GM18511 (cell line): ENCODE measurements around the gene ARL4A.

ENCODE experiments used
- ATAC-seq: cut with Tn5 transposase; IDR thresholded peaks from one replicate; pipeline ENCODE4 v1.9.1; 2021; ENCODE audit warnings: mild to moderate bottlenecking, moderate library complexity; ENCODE audit not compliant: unreplicated experiment

The ARL4A gene

DNA sequence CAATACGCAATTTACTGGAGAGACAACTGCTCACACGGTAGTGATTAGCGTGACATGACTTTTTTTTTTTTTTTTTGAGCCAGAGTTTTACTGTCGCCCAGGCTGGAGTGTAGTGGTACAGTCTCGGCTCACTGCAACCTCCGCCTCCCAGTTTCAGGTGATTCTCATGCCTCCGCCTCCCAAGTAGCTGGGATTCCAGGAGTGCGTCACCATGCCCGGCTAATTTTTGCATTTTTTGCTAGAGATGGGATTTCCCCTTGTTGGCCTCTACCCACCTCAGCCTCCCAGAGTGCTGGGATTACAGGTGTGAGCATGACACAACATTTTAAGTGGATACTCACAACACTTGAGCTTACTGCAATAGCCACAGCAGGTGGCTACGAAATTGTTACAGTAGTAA is 11.9 kb downstream of the ARL4A start:
- no peak for ATAC-seq

- ATAC-seq, result no peak
Measured at GRCh38 chr7:12701433-12701832, 14.0 kb downstream of the ARL4A start.

DNA sequence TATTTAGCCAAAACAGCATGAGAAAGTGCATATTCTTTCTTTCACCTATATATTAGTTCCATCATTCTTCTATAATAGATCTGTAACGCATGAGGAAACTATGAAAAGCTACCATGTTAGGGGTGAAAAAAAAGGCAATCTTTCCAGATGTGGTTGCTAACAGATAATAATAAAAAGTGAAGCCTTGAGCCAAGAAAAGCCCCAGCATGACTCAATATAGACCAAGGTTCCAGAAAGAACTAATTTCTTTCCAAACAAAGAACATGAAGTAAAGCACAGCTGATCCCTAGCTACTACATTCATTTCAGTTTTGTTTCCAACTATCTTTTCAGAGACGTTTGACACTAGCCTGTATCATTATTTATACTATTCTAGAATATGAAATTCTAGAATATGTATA is 16.4 kb downstream of the ARL4A start:
- ATAC-seq, result no peak

- no peak for ATAC-seq
Measured at GRCh38 chr7:12705878-12706277, 18.4 kb downstream of the ARL4A start.

DNA sequence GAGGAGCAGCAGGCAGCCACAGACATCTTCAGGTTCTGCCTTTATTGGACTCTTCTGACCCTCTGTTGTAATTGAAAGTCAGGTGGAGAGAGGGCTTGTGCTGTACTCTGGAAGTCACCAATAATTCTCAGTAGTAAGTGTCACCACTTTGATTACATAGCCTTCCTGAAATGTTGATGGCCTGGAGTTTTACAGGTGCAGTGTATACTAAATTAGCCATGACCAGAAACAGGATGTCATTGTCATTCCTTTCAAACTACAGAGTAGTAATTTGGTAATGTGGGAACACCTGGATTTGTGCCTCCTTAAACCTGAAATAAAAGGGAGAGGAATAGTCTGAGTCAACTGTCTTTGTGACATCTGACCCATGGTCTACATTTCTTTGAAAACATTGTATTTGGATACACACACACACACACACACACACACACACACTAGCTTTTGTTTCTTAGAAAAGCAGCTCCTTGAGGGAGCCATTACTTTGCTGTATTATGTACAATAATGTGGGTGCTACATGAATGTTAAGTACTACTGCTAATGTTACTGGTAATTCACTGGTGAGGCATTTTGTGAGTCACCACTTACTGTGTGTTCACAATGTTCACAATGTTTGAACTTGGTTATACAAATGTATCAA is 19.6 kb downstream of the ARL4A start:
- no peak for ATAC-seq

- ATAC-seq, result no peak
Measured at GRCh38 chr7:12708314-12708713, 20.9 kb downstream of the ARL4A start.

- no peak for ATAC-seq
Measured at GRCh38 chr7:12709726-12710502, 22.5 kb downstream of the ARL4A start.

GRCh38 chr7:12711124-12711523 is 23.7 kb downstream of the ARL4A start:
- no peak for ATAC-seq

GRCh38 chr7:12712236-12712635 is 24.8 kb downstream of the ARL4A start:
- no peak for ATAC-seq

DNA sequence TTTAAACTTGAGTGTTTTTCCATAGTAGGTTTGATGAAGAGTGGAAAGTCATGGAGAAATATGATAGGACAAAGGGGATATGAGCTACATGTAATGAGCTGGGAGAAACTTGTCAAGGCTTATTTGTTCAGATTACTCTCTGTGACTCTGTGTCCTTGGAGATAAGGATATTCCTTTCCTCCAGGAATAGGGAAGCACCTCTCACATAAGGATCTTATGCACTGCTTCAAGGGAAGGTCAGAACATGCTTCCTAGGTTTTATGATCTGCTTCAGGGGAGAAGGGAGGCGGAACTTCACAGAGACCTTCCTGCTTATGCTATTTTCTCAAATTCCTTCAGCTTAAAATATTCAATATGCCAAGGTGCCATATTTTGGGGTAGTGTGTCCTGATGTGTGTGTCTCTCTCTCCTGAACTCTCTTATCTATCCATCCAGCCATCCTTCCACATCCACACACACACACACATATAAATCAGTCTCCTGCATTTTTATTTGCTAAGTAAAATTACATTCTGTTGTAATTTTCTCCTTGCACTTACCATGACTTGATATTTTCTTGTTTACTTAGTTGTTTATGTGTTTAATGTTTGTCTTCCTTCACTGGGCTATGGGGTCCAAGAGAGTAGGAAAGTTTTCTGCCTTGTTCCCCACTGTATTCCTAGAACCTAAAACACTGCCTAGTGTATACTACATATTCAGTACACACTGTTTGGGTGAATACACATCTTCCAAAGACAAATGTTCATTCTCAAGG is 26.4 kb downstream of the ARL4A start:
- ATAC-seq, result no peak

- ATAC-seq, result no peak
Measured at GRCh38 chr7:12714379-12714737, 26.9 kb downstream of the ARL4A start.

GRCh38 chr7:12715372-12716133 is 28.1 kb downstream of the ARL4A start:
- peak; percentile 41 for ATAC-seq

- no peak for ATAC-seq
Measured at GRCh38 chr7:12716134-12716681, 28.8 kb downstream of the ARL4A start.

- ATAC-seq, result no peak
Measured at GRCh38 chr7:12716722-12717121, 29.3 kb downstream of the ARL4A start.

- no peak for ATAC-seq
Measured at GRCh38 chr7:12719141-12719919, 31.9 kb downstream of the ARL4A start.

DNA sequence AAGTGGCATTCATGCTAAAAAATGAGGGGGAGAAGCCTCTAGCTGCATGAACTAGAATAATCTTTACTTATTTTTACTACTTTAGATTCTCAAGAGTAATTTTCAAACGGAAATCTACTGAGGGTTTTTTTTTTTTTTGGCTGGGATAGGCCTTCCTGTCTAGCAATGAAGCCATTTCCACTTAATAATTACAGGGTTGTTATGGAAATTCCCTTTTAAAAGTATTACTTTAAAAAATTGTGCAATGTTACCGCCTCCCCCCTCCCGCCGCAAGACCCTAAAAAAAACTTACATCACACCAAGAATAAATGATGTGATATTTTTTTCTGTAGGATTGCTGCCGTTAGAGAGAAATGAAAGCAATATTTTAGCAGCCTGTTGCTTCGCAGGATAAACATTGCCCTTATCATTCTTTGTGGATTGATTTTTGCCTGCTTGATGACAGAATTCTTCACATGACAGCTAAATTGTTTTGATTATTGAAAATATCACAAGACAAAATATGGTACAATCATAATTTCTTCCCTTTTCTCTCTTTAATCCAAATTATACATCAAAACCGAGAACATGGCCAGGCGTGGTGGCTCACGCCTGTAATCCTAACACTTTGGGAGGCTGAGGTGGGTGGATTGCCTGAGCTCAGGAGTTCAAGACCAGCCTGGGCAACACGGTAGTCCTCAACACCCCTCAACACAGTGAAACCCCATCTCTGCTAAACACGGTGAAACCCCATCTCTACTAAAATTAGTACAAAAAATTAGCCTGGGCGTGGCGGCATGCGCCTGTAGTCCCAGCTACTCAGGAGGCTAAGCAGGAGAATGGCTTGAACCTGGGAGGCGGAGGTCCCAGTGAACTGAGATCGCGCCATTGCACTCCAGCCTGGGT is 32.8 kb downstream of the ARL4A start:
- no peak for ATAC-seq

DNA sequence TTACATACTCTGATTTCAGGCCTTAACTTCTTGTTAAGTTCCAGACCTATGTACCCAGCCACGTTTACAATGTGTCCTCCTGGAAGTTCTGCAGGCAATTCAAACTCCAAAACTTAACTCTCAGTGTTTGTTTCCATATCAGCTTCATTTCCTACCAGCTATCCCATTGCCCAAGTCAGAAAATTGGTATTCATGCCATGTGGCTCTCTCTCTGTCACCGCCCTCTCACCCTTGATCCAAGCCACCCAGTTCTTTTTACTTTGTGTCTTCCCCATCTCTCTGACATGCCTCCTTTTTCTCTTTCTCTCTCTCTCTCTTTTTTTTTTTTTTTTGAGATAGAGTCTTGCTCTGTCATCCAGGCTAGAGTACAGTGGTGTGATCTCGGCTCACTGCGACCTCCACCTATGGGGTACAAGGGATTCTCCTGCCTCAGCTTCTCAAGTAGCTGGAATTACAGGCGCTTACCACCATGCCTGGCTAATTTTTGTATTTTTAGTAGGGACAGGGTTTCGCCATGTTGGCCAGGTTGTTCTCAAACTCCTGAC is 33.9 kb downstream of the ARL4A start:
- no peak for ATAC-seq

GRCh38 chr7:12722136-12722535 is 34.7 kb downstream of the ARL4A start:
- no peak for ATAC-seq
